BLaER1 treated with 17β-estradiol and CSF1 and Interleukin-3, amounts not matched to agents 10 nM and 100 nM (cell line): ENCODE results near the gene POU3F1.

Experiments
- H3K27ac ChIP-seq, 11 experiments: shearing (Covaris generic); formaldehyde crosslinking; 2 replicates each; pipeline ENCODE4 v1.8.1; 2022
- H3K27me3 ChIP-seq, 11 experiments: shearing (Covaris generic); formaldehyde crosslinking; 2 replicates each; pipeline ENCODE4 v1.8.1; 2022
- H3K36me3 ChIP-seq, 11 experiments: shearing (Covaris generic); formaldehyde crosslinking; 2 replicates each; pipeline ENCODE4 v1.8.1; 2022
- H3K4me1 ChIP-seq, 10 experiments: shearing (Covaris generic); formaldehyde crosslinking; 2 replicates each; pipeline ENCODE4 v1.8.1; 2022
- H3K4me2 ChIP-seq, 11 experiments: shearing (Covaris generic); formaldehyde crosslinking; 2 replicates each; pipeline ENCODE4 v1.8.1; 2022
- H3K4me3 ChIP-seq, 10 experiments: shearing (Covaris generic); formaldehyde crosslinking; 2 replicates each; pipeline ENCODE4 v1.8.1; 2022
- H3K9ac ChIP-seq, 11 experiments: shearing (Covaris generic); formaldehyde crosslinking; 2 replicates each; pipeline ENCODE4 v1.8.1; 2022
- H3K9me3 ChIP-seq, 11 experiments: shearing (Covaris generic); formaldehyde crosslinking; replicated peaks in 1 of 11; 2 replicates each; pipeline ENCODE4 v1.8.1; 2022
- H4K20me1 ChIP-seq, 11 experiments: shearing (Covaris generic); formaldehyde crosslinking; 2 replicates each; pipeline ENCODE4 v1.8.1; 2022
- Cebpa-rat ChIP-seq, 11 experiments: shearing (Covaris generic); IDR thresholded peaks; 2 replicates each; pipeline ENCODE4 v1.8.1; 2022

The POU3F1 gene

GRCh38 chr1:37999430-38000232 lies 47.0 kb downstream of the POU3F1 start:
- peaks cover 28 to 43% (median 41%) of the 10 kb centered on the region in 11 experiments for H3K36me3 ChIP-seq
- peak overlapping the region; percentile 75 to 93 (median 87) for H3K27ac ChIP-seq
- TF ChIP-seq Cebpa-rat (IDR thresholded peaks at IDR 0.05), result no peak
- H3K9me3 ChIP-seq, result no peaks in the 10 kb centered on the region
- peaks cover 0 to 39% (median 4%) of the 10 kb centered on the region in 11 experiments; a peak in 7 of 22 replicates for H4K20me1 ChIP-seq
- peak overlapping the region in 8 of 10 experiments; percentile 4 to 56 (median 40); a peak in 15 of 20 replicates for H3K4me3 ChIP-seq
- no peaks in the 10 kb centered on the region for H3K27me3 ChIP-seq
- H3K4me1 ChIP-seq, result peaks cover 58 to 99% (median 81%) of the 10 kb centered on the region in 10 experiments
- H3K4me2 ChIP-seq, result peak overlapping the region; percentile 87 to 100 (median 98)
- peak overlapping the region; percentile 66 to 80 (median 75) for H3K9ac ChIP-seq

GRCh38 chr1:37998913-37999429 lies 47.6 kb downstream of the POU3F1 start:
- H3K36me3 ChIP-seq, result peaks cover 28 to 50% (median 47%) of the 10 kb centered on the region in 11 experiments
- H4K20me1 ChIP-seq, result peaks cover 0 to 32% (median 4%) of the 10 kb centered on the region in 11 experiments; a peak in 7 of 22 replicates
- peak overlapping the region; percentile 87 to 100 (median 98) for H3K4me2 ChIP-seq
- no peaks in the 10 kb centered on the region for H3K9me3 ChIP-seq
- H3K27me3 ChIP-seq, result no peaks in the 10 kb centered on the region
- peak overlapping the region; percentile 75 to 93 (median 87) for H3K27ac ChIP-seq
- H3K4me1 ChIP-seq, result peaks cover 51 to 95% (median 77%) of the 10 kb centered on the region in 10 experiments
- no peak for TF ChIP-seq Cebpa-rat (IDR thresholded peaks at IDR 0.05)
- peak overlapping the region in 8 of 10 experiments; percentile 4 to 56 (median 40); a peak in 13 of 20 replicates for H3K4me3 ChIP-seq
- peak overlapping the region; percentile 66 to 80 (median 75); a peak in 21 of 22 replicates for H3K9ac ChIP-seq

GRCh38 chr1:37998089-37998808 lies 48.3 kb downstream of the POU3F1 start:
- Histone ChIP-seq H3K27ac (peak overlapping the region in 8 of 11 experiments; percentile 84 to 93 (median 89); a peak in 16 of 22 replicates), H3K4me3 (peak overlapping the region in 1 of 10 experiments; percentile 56; a peak in 3 of 20 replicates), H3K4me1 (peaks cover 44 to 88% (median 70%) of the 10 kb centered on the region in 10 experiments), H3K9ac (peak overlapping the region in 6 of 11 experiments; percentile 74 to 80 (median 79); a peak in 9 of 22 replicates), H3K27me3 (no peaks in the 10 kb centered on the region), H3K9me3 (no peaks in the 10 kb centered on the region), H3K4me2 (peak overlapping the region in 7 of 11 experiments; percentile 93 to 100 (median 98); a peak in 13 of 22 replicates), H4K20me1 (peaks cover 0 to 25% (median 0%) of the 10 kb centered on the region in 11 experiments; a peak in 6 of 22 replicates), H3K36me3 (peaks cover 28 to 52% (median 49%) of the 10 kb centered on the region in 11 experiments)
- no peak for TF ChIP-seq Cebpa-rat (IDR thresholded peaks at IDR 0.05)

GRCh38 chr1:37997256-37998088 lies 49.1 kb downstream of the POU3F1 start:
- no peaks in the 10 kb centered on the region for H3K27me3 ChIP-seq
- H3K27ac ChIP-seq, result peak overlapping the region in 9 of 11 experiments; percentile 43 to 93 (median 88); a peak in 17 of 22 replicates
- TF ChIP-seq Cebpa-rat (IDR thresholded peaks at IDR 0.05), result no peak
- no peaks in the 10 kb centered on the region for H3K9me3 ChIP-seq
- peaks cover 0 to 20% (median 0%) of the 10 kb centered on the region in 11 experiments; a peak in 3 of 22 replicates for H4K20me1 ChIP-seq
- H3K9ac ChIP-seq, result peak overlapping the region in 7 of 11 experiments; percentile 38 to 59 (median 50); a peak in 12 of 22 replicates
- H3K4me1 ChIP-seq, result peaks cover 37 to 80% (median 62%) of the 10 kb centered on the region in 10 experiments
- H3K4me2 ChIP-seq, result peak overlapping the region in 5 of 11 experiments; percentile 68 to 100 (median 98); a peak in 10 of 22 replicates
- H3K4me3 ChIP-seq, result no peak overlapping the region
- peaks cover 28 to 52% (median 49%) of the 10 kb centered on the region in 11 experiments for H3K36me3 ChIP-seq

GRCh38 chr1:37995751-37996345 lies 50.7 kb downstream of the POU3F1 start:
- TF ChIP-seq Cebpa-rat (IDR thresholded peaks at IDR 0.05), result no peak
- H4K20me1 ChIP-seq, result peaks cover 0 to 14% (median 0%) of the 10 kb centered on the region in 11 experiments; a peak in 3 of 22 replicates
- peak overlapping the region in 4 of 11 experiments; percentile 32 to 62 (median 48); a peak in 6 of 22 replicates for H3K27ac ChIP-seq
- H3K27me3 ChIP-seq, result no peaks in the 10 kb centered on the region
- H3K9me3 ChIP-seq, result no peaks in the 10 kb centered on the region
- peaks cover 21 to 64% (median 46%) of the 10 kb centered on the region in 10 experiments for H3K4me1 ChIP-seq
- no peak overlapping the region for H3K4me3 ChIP-seq
- no peak overlapping the region; a peak in 1 of 22 replicates for H3K9ac ChIP-seq
- H3K36me3 ChIP-seq, result peaks cover 28 to 52% (median 49%) of the 10 kb centered on the region in 11 experiments
- H3K4me2 ChIP-seq, result peak overlapping the region in 5 of 11 experiments; percentile 22 to 73 (median 59); a peak in 9 of 22 replicates

- Histone ChIP-seq H3K9me3 (no peaks in the 10 kb centered on the region), H4K20me1 (peaks cover 0 to 12% (median 0%) of the 10 kb centered on the region in 11 experiments; a peak in 3 of 22 replicates), H3K27ac (peak overlapping the region in 4 of 11 experiments; percentile 8 to 35 (median 20); a peak in 3 of 22 replicates), H3K36me3 (peaks cover 28 to 52% (median 49%) of the 10 kb centered on the region in 11 experiments), H3K9ac (no peak overlapping the region; a peak in 2 of 22 replicates), H3K4me1 (peaks cover 16 to 62% (median 43%) of the 10 kb centered on the region in 10 experiments), H3K4me2 (peak overlapping the region in 5 of 11 experiments; percentile 45 to 73 (median 59); a peak in 10 of 22 replicates), H3K27me3 (no peaks in the 10 kb centered on the region), H3K4me3 (no peak overlapping the region)
- no peak for TF ChIP-seq Cebpa-rat (IDR thresholded peaks at IDR 0.05)
These were observed 51.6 kb downstream of the POU3F1 start for GRCh38 chr1:37994886-37995566.
